Retina (tissue), 1 donor: ENCODE data around the gene HEBP1.
"Not testable (repeated sequence)": the region's sequence is repeated elsewhere in the genome, so short reads cannot be mapped to it uniquely, and the experiment has no call there.

ENCODE experiments used
- DNase-seq: peaks from one replicate; pipeline ENCODE4 v3.0.0-alpha.2; 2016

The HEBP1 gene

GRCh38 chr12:12999959-13000615 lies at the start of gene HEBP1:
Gene HEBP1 (minus strand): TSS chr12:13000265. CDS start chr12:13000114, 151 bp downstream.
- peak; percentile 93 for DNase-seq

GRCh38 chr12:13049816-13050215 lies 49.8 kb upstream of the HEBP1 start:
- no peak for DNase-seq

GRCh38 chr12:13046964-13047363 lies 46.9 kb upstream of the HEBP1 start:
- no peak for DNase-seq

GRCh38 chr12:13045816-13046215 lies 45.8 kb upstream of the HEBP1 start:
- DNase-seq: no peak

GRCh38 chr12:13044906-13045299 lies 44.8 kb upstream of the HEBP1 start:
- no peak for DNase-seq

- DNase-seq: peak; percentile 93
Measured at GRCh38 chr12:13044002-13044905, 44.2 kb upstream of the HEBP1 start, which contains the start of gene FAM234B. Gene FAM234B (plus strand): TSS chr12:13044381. CDS start chr12:13044404, 23 bp downstream.

- no peak for DNase-seq
Measured at GRCh38 chr12:13042666-13043230, 42.7 kb upstream of the HEBP1 start.

GRCh38 chr12:13041224-13041623 lies 41.2 kb upstream of the HEBP1 start:
- no peak for DNase-seq

GRCh38 chr12:13039328-13039956 lies 39.4 kb upstream of the HEBP1 start:
- DNase-seq: no peak

- DNase-seq: no peak
Measured at GRCh38 chr12:13038491-13039161, 38.6 kb upstream of the HEBP1 start.

- DNase-seq: no peak
Measured at GRCh38 chr12:13036881-13037280, 36.8 kb upstream of the HEBP1 start.

- DNase-seq: not testable (repeated sequence)
Measured at GRCh38 chr12:13035335-13035734, 35.3 kb upstream of the HEBP1 start.

- no peak for DNase-seq
Measured at GRCh38 chr12:13033476-13033875, 33.4 kb upstream of the HEBP1 start.

- no peak for DNase-seq
Measured at GRCh38 chr12:13032164-13032563, 32.1 kb upstream of the HEBP1 start.

GRCh38 chr12:13030541-13031291 lies 30.7 kb upstream of the HEBP1 start:
- DNase-seq: no peak

GRCh38 chr12:13028825-13029570 lies 28.9 kb upstream of the HEBP1 start:
- no peak for DNase-seq

- no peak for DNase-seq
Measured at GRCh38 chr12:13027508-13027907, 27.4 kb upstream of the HEBP1 start.

GRCh38 chr12:13027032-13027431 lies 27.0 kb upstream of the HEBP1 start:
- no peak for DNase-seq

- DNase-seq: no peak
Measured at GRCh38 chr12:13026286-13026685, 26.2 kb upstream of the HEBP1 start.

GRCh38 chr12:13024531-13024916 lies 24.5 kb upstream of the HEBP1 start:
- DNase-seq: no peak
